Stimulated activated CD8-positive, alpha-beta memory T cell treated with anti-CD3 and anti-CD28 coated beads, Interleukin-12 subunit alpha, Interleukin-12 subunit beta, amount 100 ng/mL, for 1 hour (primary cell): Measurements from ENCODE around the gene COBL.
"Not testable (repeated sequence)": the region's sequence is repeated elsewhere in the genome, so short reads cannot be mapped to it uniquely, and the experiment has no call there.

Experiments
- DNase-seq: peaks from one replicate; pipeline ENCODE4 v3.0.0-alpha.2; 2020; ENCODE audit warnings: low read depth

The COBL gene

GRCh38 chr7:50994753-50995319, 321.8 kb downstream of the COBL start:
- DNase-seq = no peak

GRCh38 chr7:50990214-50990613, 326.4 kb downstream of the COBL start:
- DNase-seq = not testable (repeated sequence)

- DNase-seq = no peak
Observed at GRCh38 chr7:50988988-50989387, 327.6 kb downstream of the COBL start.

- no peak for DNase-seq
Observed at GRCh38 chr7:50988465-50988864, 328.1 kb downstream of the COBL start.

- DNase-seq = no peak
Observed at GRCh38 chr7:50985096-50985495, 331.5 kb downstream of the COBL start.

GRCh38 chr7:50983850-50984249, 332.8 kb downstream of the COBL start:
- no peak for DNase-seq

GRCh38 chr7:50982626-50983025, 334.0 kb downstream of the COBL start:
- DNase-seq = no peak

GRCh38 chr7:50981743-50982142, 334.9 kb downstream of the COBL start:
- no peak for DNase-seq

- DNase-seq = no peak
Observed at GRCh38 chr7:50980411-50980810, 336.2 kb downstream of the COBL start.

- no peak for DNase-seq
Observed at GRCh38 chr7:50978633-50979215, 337.9 kb downstream of the COBL start.

- DNase-seq = no peak
Observed at GRCh38 chr7:50977421-50977820, 339.2 kb downstream of the COBL start.

GRCh38 chr7:50976064-50976463, 340.5 kb downstream of the COBL start:
- no peak for DNase-seq

GRCh38 chr7:50974240-50974639, 342.4 kb downstream of the COBL start:
- DNase-seq = no peak

- no peak for DNase-seq
Observed at GRCh38 chr7:50973814-50974213, 342.8 kb downstream of the COBL start.

GRCh38 chr7:50970092-50970491, 346.5 kb downstream of the COBL start:
- no peak for DNase-seq
